GM12878 (cell line): ENCODE data around the gene CAPSL. TPM values are rescaled to one million over a fixed set of nuclear protein-coding genes. Genes with fewer than 3 reads are reported as not detected.

Experiments
- ATAC-seq: fragments of 200-7000 bp; cut with Tn5 transposase; 3 replicates; pipeline ENCODE4 v1.9.1; 2020; ENCODE audit warnings: mild to moderate bottlenecking, moderate library complexity
- BruUV-seq: library from RNA; stranded (reverse); fragments of 400-500 nt; replicated peaks from 2 replicates; lab custom pipeline; 2021; lab: Mats Ljungman, UMichigan
- CTCF ChIA-PET: fragments of 300-600 bp; sonication (Branson Sonifier 250); formaldehyde crosslinking; extraction: SDS; loops from one replicate; lab custom pipeline; 2021; ENCODE audit warnings: inconsistent platforms; lab: Yijun Ruan, JAX
- POLR2A ChIA-PET: fragments of 350-600 bp; formaldehyde crosslinking; extraction: SDS; loops from one replicate; lab custom pipeline; 2021; ENCODE audit warnings: inconsistent platforms; lab: Charles Lee
- RAD21 ChIA-PET: fragments of 300-600 bp; sonication (Branson Sonifier 250); formaldehyde crosslinking; loops from one replicate; lab custom pipeline; 2023; ENCODE audit warnings: antibody characterized with exemption; ENCODE audit not compliant: unreplicated experiment; lab: Charles Lee
- SMC1A ChIA-PET: fragments of 300-600 bp; sonication (Branson Sonifier 250); formaldehyde crosslinking; loops from one replicate; lab custom pipeline; 2023; ENCODE audit not compliant: unreplicated experiment, uncharacterized antibody; lab: Charles Lee
- DNase-seq: peaks from one replicate; pipeline ENCODE4 v3.0.0-alpha.2; 2011; ENCODE audit warnings: low read depth, low spot score
- FAIRE-seq: peaks from 3 replicates; lab custom pipeline; 2011; peaks lifted over from hg19 to GRCh38; lab: Jason Lieb, UNC
- H2AFZ ChIP-seq: 2 replicates; pipeline ENCODE4 v1.6.0; 2011; ENCODE audit warnings: low read depth, low read length, control low read depth; ENCODE audit not compliant: control insufficient read depth
- H3K27ac ChIP-seq: 2 replicates; pipeline ENCODE4 v1.5.1; 2011; ENCODE audit warnings: control low read depth; ENCODE audit not compliant: control insufficient read depth, insufficient read depth
- H3K27me3 ChIP-seq, 2 experiments: replicated peaks in 1 of 2; 2 replicates each; pipeline versions ENCODE4 v1.6.0 to v1.6.1; 2011; ENCODE audit warnings: low read length in 1 of 2; ENCODE audit not compliant: control insufficient read depth in 2 of 2, insufficient read depth in 2 of 2
- H3K36me3 ChIP-seq, 2 experiments: 2 replicates each; pipeline ENCODE4 v1.5.1; 2011; ENCODE audit warnings: low read length in 1 of 2; ENCODE audit not compliant: control insufficient read depth in 2 of 2, insufficient read depth in 2 of 2
- H3K4me1 ChIP-seq: 2 replicates; pipeline ENCODE4 v1.6.1; 2011; ENCODE audit warnings: mild to moderate bottlenecking, low read length, moderate library complexity, mixed read lengths; ENCODE audit not compliant: control insufficient read depth, insufficient read depth
- H3K4me2 ChIP-seq: 2 replicates; pipeline ENCODE4 v1.6.0; 2011; ENCODE audit warnings: control low read depth; ENCODE audit not compliant: control insufficient read depth, insufficient read depth
- H3K4me3 ChIP-seq: fragments of 200-600 bp; sonication (generic); 2 replicates; pipeline ENCODE4 v1.5.1; 2016
- H3K79me2 ChIP-seq: 2 replicates; pipeline ENCODE4 v1.6.0; 2011; ENCODE audit warnings: low read length; ENCODE audit not compliant: control insufficient read depth, insufficient read depth
- H3K9ac ChIP-seq: 2 replicates; pipeline ENCODE4 v1.8.0; 2011; ENCODE audit warnings: low read length, control low read depth, mixed read lengths; ENCODE audit not compliant: control insufficient read depth, insufficient read depth
- H3K9me3 ChIP-seq: replicated peaks from 3 replicates; pipeline ENCODE4 v1.5.1; 2011; ENCODE audit warnings: mild to moderate bottlenecking, low read length; ENCODE audit not compliant: control insufficient read depth, insufficient read depth
- H4K20me1 ChIP-seq: 2 replicates; pipeline ENCODE4 v1.6.0; 2011; ENCODE audit not compliant: control insufficient read depth, insufficient read depth
- ATF2 ChIP-seq: IDR thresholded peaks from 2 replicates; pipeline ENCODE4 v1.6.1; 2012; ENCODE audit warnings: low read length, inconsistent platforms
- CHD1 ChIP-seq: IDR thresholded peaks from 2 replicates; pipeline ENCODE4 v1.6.1; 2012; ENCODE audit warnings: low read depth, low read length, improper control_type of control experiment
- CHD2 ChIP-seq: IDR thresholded peaks from 2 replicates; pipeline ENCODE4 v1.6.1; 2011; ENCODE audit warnings: low read depth, low read length, improper control_type of control experiment, borderline replicate concordance
- EED ChIP-seq: sonication (generic); IDR thresholded peaks from 2 replicates; pipeline ENCODE4 v1.6.1; 2016; ENCODE audit warnings: antibody characterized with exemption, low read depth
- IKZF2 ChIP-seq, 2 experiments: fragments of 450-650 bp; IDR thresholded peaks; 2 replicates each; pipeline ENCODE4 v1.6.1; 2017; ENCODE audit warnings: mild to moderate bottlenecking in 2 of 2, moderate library complexity in 2 of 2
- KLF5 ChIP-seq: fragments of 450-650 bp; IDR thresholded peaks from 2 replicates; pipeline ENCODE4 v1.6.1; 2014; ENCODE audit warnings: mild to moderate bottlenecking; ENCODE audit not compliant: partially characterized antibody
- MTA3 ChIP-seq: IDR thresholded peaks from 2 replicates; pipeline ENCODE4 v1.6.1; 2012; ENCODE audit warnings: low read length, inconsistent platforms, borderline replicate concordance
- NFXL1 ChIP-seq: fragments of 450-650 bp; IDR thresholded peaks from 2 replicates; pipeline ENCODE4 v1.6.1; 2017; ENCODE audit warnings: antibody characterized with exemption, mild to moderate bottlenecking, borderline replicate concordance
- RAD21 ChIP-seq: IDR thresholded peaks from 2 replicates; pipeline ENCODE4 v1.6.1; 2011; ENCODE audit warnings: mild to moderate bottlenecking, low read depth, low read length, moderate library complexity; ENCODE audit not compliant: insufficient read depth
- RELB ChIP-seq: fragments of 450-650 bp; IDR thresholded peaks from 2 replicates; pipeline ENCODE4 v1.6.1; 2017; ENCODE audit warnings: low read depth, mild to moderate bottlenecking, moderate library complexity
- SMARCA5 ChIP-seq: fragments of 450-650 bp; IDR thresholded peaks from 2 replicates; pipeline ENCODE4 v1.6.1; 2017; ENCODE audit warnings: mild to moderate bottlenecking
- SUZ12 ChIP-seq: fragments of 200-600 bp; sonication (generic); IDR thresholded peaks from one replicate; pipeline ENCODE4 v1.6.1; 2018; ENCODE audit warnings: antibody characterized with exemption, mild to moderate bottlenecking; ENCODE audit not compliant: unreplicated experiment
- WRNIP1 ChIP-seq: IDR thresholded peaks from 2 replicates; pipeline ENCODE4 v1.6.1; 2011; ENCODE audit warnings: low read depth, low read length, improper control_type of control experiment, borderline replicate concordance
- ZNF24 ChIP-seq: fragments of 450-650 bp; IDR thresholded peaks from 2 replicates; pipeline ENCODE4 v1.6.1; 2017; ENCODE audit warnings: antibody characterized with exemption, mild to moderate bottlenecking
- ZNF622 ChIP-seq: fragments of 450-650 bp; IDR thresholded peaks from 2 replicates; pipeline ENCODE4 v1.6.1; 2017; ENCODE audit warnings: mild to moderate bottlenecking, inconsistent platforms
- WGBS: methylation state at CpG from one replicate; pipeline ENCODE4 v1.1.6; 2016; ENCODE audit warnings: low lambda C conversion rate; ENCODE audit not compliant: insufficient replicate concordance, insufficient coverage; ENCODE audit errors: missing lambda C conversion rate; 5-methylcytosine and 5-hydroxymethylcytosine counted together
- in situ Hi-C: fragments of 300-500 bp; cut with MboI; formaldehyde crosslinking; loops from 9 replicates; pipeline ENCODE4 v1.14.3; 2018; ENCODE audit warnings: mixed read lengths
- intact Hi-C: fragments of 100-400 bp; cut with micrococcal nuclease; formaldehyde crosslinking; loops from one replicate; pipeline ENCODE4 v1.14.2; 2022; ENCODE audit not compliant: unreplicated experiment
- polyA plus RNA-seq, 11 experiments: library from polyadenylated mRNA; depleted of rRNA in 4 of 11; unstranded in 6 of 11; stranded (reverse) in 5 of 11; fragments of >200 nt; fragmentation: Nextera tagmentation in 4 of 11; fragmentation: Illumina TruSeq in 1 of 11; extraction: Ambion mirVana in 4 of 11; extraction: Trizol in 1 of 11; gene quantifications; 1 replicate in 1 of 11; 2 replicates in 10 of 11; pipeline versions ENCODE4 v1.2.1 to v1.2.3, GENCODE V29; 2011 to 2016; ENCODE audit warnings: inconsistent platforms in 2 of 11, missing spikeins in 2 of 11, low read depth in 1 of 11
- total RNA-seq, 4 experiments: library from RNA; depleted of rRNA in 3 of 4; stranded (reverse); fragments of >200 nt in 3 of 4; fragmentation: Illumina TruSeq in 1 of 4; extraction: Trizol in 1 of 4; gene quantifications; 2 replicates each; pipeline versions ENCODE4 v1.2.1 to v1.2.3, GENCODE V29; 2013 to 2021

CAPSL gene
- total and polyA plus RNA-seq, 10 of the 15 experiments (the other 5 are each of a cell fraction or from before 2014, with no cell fraction given), result 0.19 to 0.57 (median 0.20) TPM; not detected in 7

GRCh38 chr5:35887321-35888100 lies 50.9 kb downstream of the CAPSL start:
- H3K27me3 ChIP-seq, result no peaks in the 10 kb centered on the region
- H4K20me1 ChIP-seq, result no peaks in the 10 kb centered on the region
- CTCF ChIA-PET, result no interaction called here
- H3K36me3 ChIP-seq, result no peaks in the 10 kb centered on the region
- H3K4me2 ChIP-seq, result no peak overlapping the region
- RAD21 ChIA-PET, result no interaction called here
- no peak overlapping the region for H3K4me3 ChIP-seq
- intact Hi-C loops, result no loop called here
- in situ Hi-C loops, result no loop called here
- no peak overlapping the region for H3K9ac ChIP-seq
- H2AFZ ChIP-seq, result no peak overlapping the region
- H3K27ac ChIP-seq, result no peak overlapping the region
- DNase-seq, result no peak
- no peak for ATAC-seq
- BruUV-seq, result no TSS peak
- POLR2A ChIA-PET, result interaction anchor here (0.7 kb wide), 1 partner anchor 25 kb away, joined by 3 read pairs; no protein-coding TSS in a partner anchor
- 20% methylated on average over 5 of the region's 5 CpGs for WGBS
- no peak for TF ChIP-seq KLF5
- TF ChIP-seq RAD21, result no peak
- H3K79me2 ChIP-seq, result no peaks in the 10 kb centered on the region
- SMC1A ChIA-PET, result interaction anchor here (1.1 to 1.3 kb wide), 2 partner anchors 15 to 33 kb away, joined by 3 to 4 read pairs; no protein-coding TSS in a partner anchor
- H3K4me1 ChIP-seq, result peaks cover 3% of the 10 kb centered on the region; the same call in 1 of the 2 replicates
- no peaks in the 10 kb centered on the region; the same call in 2 of the 3 replicates for H3K9me3 ChIP-seq
- no peak for FAIRE-seq

GRCh38 chr5:35886381-35886780 lies 52.0 kb downstream of the CAPSL start:
- H2AFZ ChIP-seq, result no peak overlapping the region
- H3K79me2 ChIP-seq, result no peaks in the 10 kb centered on the region
- no peak overlapping the region for H3K4me2 ChIP-seq
- no peak for DNase-seq
- in situ Hi-C loops, result no loop called here
- ChIA-PET POLR2A (no interaction called here), SMC1A (interaction anchor here (1.1 kb wide), 1 partner anchor 16 kb away, joined by 4 read pairs; no protein-coding TSS in a partner anchor), RAD21 (no interaction called here), CTCF (no interaction called here)
- FAIRE-seq, result no peak
- H3K27ac ChIP-seq, result no peak overlapping the region
- no peak for ATAC-seq
- intact Hi-C loops, result no loop called here
- no peaks in the 10 kb centered on the region for H3K36me3 ChIP-seq
- no TSS peak for BruUV-seq
- H3K27me3 ChIP-seq, result no peaks in the 10 kb centered on the region
- no peaks in the 10 kb centered on the region; the same call in 2 of the 3 replicates for H3K9me3 ChIP-seq
- no peaks in the 10 kb centered on the region for H4K20me1 ChIP-seq
- no peak overlapping the region for H3K4me3 ChIP-seq
- H3K9ac ChIP-seq, result no peak overlapping the region
- H3K4me1 ChIP-seq, result peaks cover 3% of the 10 kb centered on the region; the same call in 1 of the 2 replicates
- WGBS, result 47% methylated on average over 3 of the region's 3 CpGs
- TF ChIP-seq MTA3, result no peak
- no peak for TF ChIP-seq EED
- no peak for TF ChIP-seq NFXL1
- no peak for TF ChIP-seq ATF2
- TF ChIP-seq RELB, result no peak
- no peak for TF ChIP-seq CHD2
- no peak for TF ChIP-seq ZNF24
- TF ChIP-seq CHD1, result no peak
- no peak for TF ChIP-seq SMARCA5
- TF ChIP-seq SUZ12, result no peak
- no peak for TF ChIP-seq IKZF2 (IDR thresholded peaks at IDR 0.05)
- no peak for TF ChIP-seq WRNIP1
- TF ChIP-seq ZNF622, result no peak
